Measurements from ENCODE around the gene BCKDHB.
"Not testable (repeated sequence)": the region's sequence is repeated elsewhere in the genome, so short reads cannot be mapped to it uniquely, and the experiment has no call there.

Gene BCKDHB

GRCh38 chr6:80106418-80107235, at the start of gene BCKDHB:
BCKDHB (plus strand) TSS chr6:80106671; CDS start chr6:80106694, 23 bp downstream.
- peak; percentile 96 to 98 for DNase-seq

GRCh38 chr6:80060774-80061173, 45.7 kb upstream of the BCKDHB start:
- DNase-seq: no peak

- DNase-seq: not testable (repeated sequence)
Observed at GRCh38 chr6:80068146-80068545, 38.3 kb upstream of the BCKDHB start.

- not testable (repeated sequence) for DNase-seq
Observed at GRCh38 chr6:80070431-80070830, 36.0 kb upstream of the BCKDHB start.

GRCh38 chr6:80077067-80077466, 29.4 kb upstream of the BCKDHB start:
- no peak for DNase-seq

- no peak for DNase-seq
Observed at GRCh38 chr6:80088637-80089036, 17.8 kb upstream of the BCKDHB start.

GRCh38 chr6:80091506-80091905, 15.0 kb upstream of the BCKDHB start:
- DNase-seq: no peak

GRCh38 chr6:80094017-80094416, 12.5 kb upstream of the BCKDHB start:
- no peak for DNase-seq

GRCh38 chr6:80095600-80095999, 10.9 kb upstream of the BCKDHB start:
- no peak for DNase-seq

- no peak for DNase-seq
Observed at GRCh38 chr6:80098392-80098791, 8.1 kb upstream of the BCKDHB start.

- DNase-seq: no peak
Observed at GRCh38 chr6:80104520-80104919, 2.0 kb upstream of the BCKDHB start.

- DNase-seq: no peak
Observed at GRCh38 chr6:80105972-80106417, 476 bp upstream of the BCKDHB start.

GRCh38 chr6:80122576-80122975, 16.1 kb downstream of the BCKDHB start:
- DNase-seq: not testable (repeated sequence)

GRCh38 chr6:80126657-80127345, 20.3 kb downstream of the BCKDHB start:
- no peak for DNase-seq

- no peak for DNase-seq
Observed at GRCh38 chr6:80129485-80129884, 23.0 kb downstream of the BCKDHB start.

- peak; percentile 19 to 28 for DNase-seq
Observed at GRCh38 chr6:80133020-80133419, 26.5 kb downstream of the BCKDHB start.

- DNase-seq: no peak
Observed at GRCh38 chr6:80134065-80134464, 27.6 kb downstream of the BCKDHB start.

GRCh38 chr6:80142586-80142985, 36.1 kb downstream of the BCKDHB start:
- DNase-seq: no peak

- DNase-seq: no peak
Observed at GRCh38 chr6:80143419-80143937, 37.0 kb downstream of the BCKDHB start.

- DNase-seq: no peak
Observed at GRCh38 chr6:80144753-80145315, 38.4 kb downstream of the BCKDHB start.

GRCh38 chr6:80145509-80145908, 39.0 kb downstream of the BCKDHB start:
- no peak for DNase-seq

GRCh38 chr6:80145921-80146320, 39.5 kb downstream of the BCKDHB start:
- DNase-seq: no peak

- DNase-seq: no peak
Observed at GRCh38 chr6:80148220-80148619, 41.7 kb downstream of the BCKDHB start.

- no peak for DNase-seq
Observed at GRCh38 chr6:80151635-80152034, 45.2 kb downstream of the BCKDHB start.

Measured in stimulated activated CD4-positive, alpha-beta T cell treated with anti-CD3 and anti-CD28 coated beads, Interleukin-2, amount 100 ng/mL, for 24 hours (primary cell).